AML-193 (cell line): Measurements from ENCODE around the gene AMH.
"Not testable (repeated sequence)": the region's sequence is repeated elsewhere in the genome, so short reads cannot be mapped to it uniquely, and the experiment has no call there.

ENCODE experiments used
- DNase-seq, 2 experiments: peaks; one replicate each; lab custom pipeline; 2025; lab: John Stamatoyannopoulos, UW

The AMH gene

GRCh38 chr19:2249010-2249866 is at the start of gene AMH:
Gene AMH (plus strand): TSS chr19:2249323. CDS start chr19:2249333, 10 bp downstream.
- DNase-seq = no peak

- no peak for DNase-seq
Measured at GRCh38 chr19:2199861-2200623, 49.1 kb upstream of the AMH start.

- DNase-seq = not testable (repeated sequence)
Measured at GRCh38 chr19:2200624-2201294, 48.4 kb upstream of the AMH start.

GRCh38 chr19:2201473-2202148 is 47.5 kb upstream of the AMH start:
- no peak for DNase-seq

- no peak for DNase-seq
Measured at GRCh38 chr19:2202366-2202765, 46.8 kb upstream of the AMH start.

GRCh38 chr19:2207008-2207407 is 42.1 kb upstream of the AMH start:
- DNase-seq = no peak

GRCh38 chr19:2207991-2208860 is 40.9 kb upstream of the AMH start:
- no peak for DNase-seq

- DNase-seq = no peak
Measured at GRCh38 chr19:2208975-2209374, 40.1 kb upstream of the AMH start.

GRCh38 chr19:2209408-2209807 is 39.7 kb upstream of the AMH start:
- DNase-seq = no peak

GRCh38 chr19:2210206-2210605 is 38.9 kb upstream of the AMH start:
- DNase-seq = no peak

GRCh38 chr19:2210987-2211740 is 38.0 kb upstream of the AMH start:
- no peak for DNase-seq

GRCh38 chr19:2212861-2213711 is 36.0 kb upstream of the AMH start:
- no peak for DNase-seq

- DNase-seq = no peak
Measured at GRCh38 chr19:2213799-2214198, 35.3 kb upstream of the AMH start.

- no peak for DNase-seq
Measured at GRCh38 chr19:2214251-2214650, 34.9 kb upstream of the AMH start.

GRCh38 chr19:2215281-2215751 is 33.8 kb upstream of the AMH start:
- DNase-seq = no peak

- no peak for DNase-seq
Measured at GRCh38 chr19:2216361-2217225, 32.5 kb upstream of the AMH start.

GRCh38 chr19:2217591-2217990 is 31.5 kb upstream of the AMH start:
- no peak for DNase-seq

GRCh38 chr19:2219726-2220125 is 29.4 kb upstream of the AMH start:
- no peak for DNase-seq
